Kidney capillary endothelial cell (primary cell): ENCODE measurements around the gene OSBPL8.
"Not testable (repeated sequence)": the region's sequence is repeated elsewhere in the genome, so short reads cannot be mapped to it uniquely, and the experiment has no call there.

Experiments
- DNase-seq: peaks from one replicate; pipeline ENCODE4 v3.0.0-alpha.2; 2018; ENCODE audit warnings: low spot score

The OSBPL8 gene

GRCh38 chr12:76360316-76360715 is 199.3 kb downstream of the OSBPL8 start:
- DNase-seq: no peak

- no peak for DNase-seq
These were observed 203.5 kb downstream of the OSBPL8 start for GRCh38 chr12:76356071-76356470.

GRCh38 chr12:76348079-76348901 is 211.3 kb downstream of the OSBPL8 start, which contains the start of gene BBS10:
TSS of gene BBS10 (minus strand) at chr12:76348415. CDS start at chr12:76348358, 57 bp downstream.
- DNase-seq: peak; percentile 94

- DNase-seq: peak; percentile 65
These were observed 212.7 kb downstream of the OSBPL8 start for GRCh38 chr12:76346798-76347420.

GRCh38 chr12:76346236-76346635 is 213.3 kb downstream of the OSBPL8 start:
- DNase-seq: no peak

GRCh38 chr12:76345569-76345968 is 214.0 kb downstream of the OSBPL8 start:
- no peak for DNase-seq

- DNase-seq: no peak
These were observed 218.0 kb downstream of the OSBPL8 start for GRCh38 chr12:76341436-76342030.

- no peak for DNase-seq
These were observed 218.7 kb downstream of the OSBPL8 start for GRCh38 chr12:76340680-76341435.

- no peak for DNase-seq
These were observed 222.0 kb downstream of the OSBPL8 start for GRCh38 chr12:76337583-76337982.

- DNase-seq: no peak
These were observed 227.0 kb downstream of the OSBPL8 start for GRCh38 chr12:76332606-76333005.

GRCh38 chr12:76329606-76330005 is 230.0 kb downstream of the OSBPL8 start:
- no peak for DNase-seq

- DNase-seq: peak; percentile 60
These were observed 230.4 kb downstream of the OSBPL8 start for GRCh38 chr12:76329159-76329558.

- not testable (repeated sequence) for DNase-seq
These were observed 239.8 kb downstream of the OSBPL8 start for GRCh38 chr12:76319595-76320319.

- DNase-seq: no peak
These were observed 240.6 kb downstream of the OSBPL8 start for GRCh38 chr12:76318773-76319594.

- no peak for DNase-seq
These were observed 241.6 kb downstream of the OSBPL8 start for GRCh38 chr12:76317976-76318375.

GRCh38 chr12:76316468-76316867 is 243.1 kb downstream of the OSBPL8 start:
- DNase-seq: no peak

- no peak for DNase-seq
These were observed 246.3 kb downstream of the OSBPL8 start for GRCh38 chr12:76313299-76313698.

GRCh38 chr12:76312315-76312714 is 247.3 kb downstream of the OSBPL8 start:
- no peak for DNase-seq

- DNase-seq: no peak
These were observed 247.8 kb downstream of the OSBPL8 start for GRCh38 chr12:76311796-76312195.

- no peak for DNase-seq
These were observed 249.5 kb downstream of the OSBPL8 start for GRCh38 chr12:76310110-76310509.

- DNase-seq: peak; percentile 50
These were observed 250.7 kb downstream of the OSBPL8 start for GRCh38 chr12:76308866-76309265.
